HUES6 (cell line): ENCODE measurements around the gene SLMAP.

Source experiments
- H3K27ac ChIP-seq: 2 replicates; pipeline ENCODE4 v1.7.0; 2013; ENCODE audit warnings: low read depth, mild to moderate bottlenecking, low read length, inconsistent platforms
- H3K27me3 ChIP-seq: 2 replicates; pipeline ENCODE4 v1.6.1; 2013; ENCODE audit warnings: low read length; ENCODE audit not compliant: control insufficient read depth, insufficient read depth
- H3K36me3 ChIP-seq: 2 replicates; pipeline ENCODE4 v1.6.1; 2013; ENCODE audit warnings: low read length; ENCODE audit not compliant: control insufficient read depth, insufficient read depth
- H3K4me1 ChIP-seq: 2 replicates; pipeline ENCODE4 v1.6.1; 2013; ENCODE audit warnings: low read length; ENCODE audit not compliant: control insufficient read depth, insufficient read depth
- H3K4me3 ChIP-seq: 2 replicates; pipeline ENCODE4 v1.5.1; 2013; ENCODE audit warnings: low read depth, low read length
- H3K9ac ChIP-seq: one replicate; pipeline ENCODE4 v1.6.1; 2013; ENCODE audit warnings: mild to moderate bottlenecking, low read length
- H3K9me3 ChIP-seq: 2 replicates; pipeline ENCODE4 v1.6.1; 2013; ENCODE audit warnings: low read depth, low read length; ENCODE audit not compliant: control insufficient read depth, insufficient read depth

Gene SLMAP

GRCh38 chr3:57730682-57731081 is 25.4 kb upstream of the SLMAP start:
- no peaks in the 10 kb centered on the region for H3K9me3 ChIP-seq
- no peaks in the 10 kb centered on the region for H3K27me3 ChIP-seq
- no peaks in the 10 kb centered on the region for H3K4me1 ChIP-seq
- no peak overlapping the region for H3K4me3 ChIP-seq
- H3K36me3 ChIP-seq, result no peaks in the 10 kb centered on the region
- H3K9ac ChIP-seq, result no peak overlapping the region
- no peak overlapping the region for H3K27ac ChIP-seq

- Histone ChIP-seq H3K4me3 (no peak overlapping the region), H3K9me3 (no peaks in the 10 kb centered on the region), H3K4me1 (no peaks in the 10 kb centered on the region), H3K27me3 (no peaks in the 10 kb centered on the region), H3K36me3 (no peaks in the 10 kb centered on the region), H3K27ac (no peak overlapping the region), H3K9ac (no peak overlapping the region)
Measured at GRCh38 chr3:57731311-57731710, 24.8 kb upstream of the SLMAP start.

GRCh38 chr3:57733790-57734189 is 22.3 kb upstream of the SLMAP start:
- Histone ChIP-seq H3K36me3 (no peaks in the 10 kb centered on the region), H3K4me3 (no peak overlapping the region), H3K27ac (no peak overlapping the region), H3K4me1 (no peaks in the 10 kb centered on the region), H3K9ac (no peak overlapping the region), H3K27me3 (no peaks in the 10 kb centered on the region), H3K9me3 (no peaks in the 10 kb centered on the region)

GRCh38 chr3:57735405-57735804 is 20.7 kb upstream of the SLMAP start:
- Histone ChIP-seq H3K9ac (no peak overlapping the region), H3K27ac (no peak overlapping the region), H3K9me3 (no peaks in the 10 kb centered on the region), H3K36me3 (no peaks in the 10 kb centered on the region), H3K4me3 (no peak overlapping the region), H3K4me1 (no peaks in the 10 kb centered on the region), H3K27me3 (no peaks in the 10 kb centered on the region)

GRCh38 chr3:57737840-57738239 is 18.3 kb upstream of the SLMAP start:
- Histone ChIP-seq H3K9me3 (no peaks in the 10 kb centered on the region), H3K9ac (no peak overlapping the region), H3K27me3 (no peaks in the 10 kb centered on the region), H3K4me1 (no peaks in the 10 kb centered on the region), H3K4me3 (no peak overlapping the region), H3K36me3 (no peaks in the 10 kb centered on the region), H3K27ac (no peak overlapping the region)

- Histone ChIP-seq H3K4me1 (no peaks in the 10 kb centered on the region), H3K4me3 (no peak overlapping the region), H3K9ac (no peak overlapping the region), H3K36me3 (no peaks in the 10 kb centered on the region), H3K27ac (no peak overlapping the region), H3K27me3 (no peaks in the 10 kb centered on the region), H3K9me3 (no peaks in the 10 kb centered on the region)
Measured at GRCh38 chr3:57738391-57738790, 17.7 kb upstream of the SLMAP start.

- no peak overlapping the region for H3K4me3 ChIP-seq
- no peak overlapping the region for H3K9ac ChIP-seq
- no peaks in the 10 kb centered on the region for H3K9me3 ChIP-seq
- H3K27me3 ChIP-seq, result no peaks in the 10 kb centered on the region
- H3K4me1 ChIP-seq, result no peaks in the 10 kb centered on the region
- H3K36me3 ChIP-seq, result no peaks in the 10 kb centered on the region
- H3K27ac ChIP-seq, result no peak overlapping the region
Measured at GRCh38 chr3:57740027-57740426, 16.1 kb upstream of the SLMAP start.

GRCh38 chr3:57743496-57743895 is 12.6 kb upstream of the SLMAP start:
- Histone ChIP-seq H3K4me1 (no peaks in the 10 kb centered on the region), H3K27me3 (no peaks in the 10 kb centered on the region), H3K9me3 (no peaks in the 10 kb centered on the region), H3K27ac (no peak overlapping the region), H3K36me3 (no peaks in the 10 kb centered on the region), H3K9ac (no peak overlapping the region), H3K4me3 (no peak overlapping the region)

- no peaks in the 10 kb centered on the region for H3K9me3 ChIP-seq
- H3K9ac ChIP-seq, result no peak overlapping the region
- no peaks in the 10 kb centered on the region for H3K4me1 ChIP-seq
- no peak overlapping the region for H3K4me3 ChIP-seq
- no peaks in the 10 kb centered on the region for H3K27me3 ChIP-seq
- no peaks in the 10 kb centered on the region for H3K36me3 ChIP-seq
- H3K27ac ChIP-seq, result no peak overlapping the region
Measured at GRCh38 chr3:57745101-57745500, 11.0 kb upstream of the SLMAP start.

GRCh38 chr3:57746156-57747010 is 9.7 kb upstream of the SLMAP start:
- Histone ChIP-seq H3K4me1 (no peaks in the 10 kb centered on the region), H3K4me3 (no peak overlapping the region), H3K27me3 (no peaks in the 10 kb centered on the region)

GRCh38 chr3:57749542-57749941 is 6.6 kb upstream of the SLMAP start:
- H3K27me3 ChIP-seq, result no peaks in the 10 kb centered on the region
- no peak overlapping the region for H3K9ac ChIP-seq
- H3K4me3 ChIP-seq, result no peak overlapping the region
- H3K36me3 ChIP-seq, result no peaks in the 10 kb centered on the region
- no peaks in the 10 kb centered on the region for H3K4me1 ChIP-seq
- no peaks in the 10 kb centered on the region for H3K9me3 ChIP-seq
- no peak overlapping the region for H3K27ac ChIP-seq

More at GRCh38 chr3:57746156-57747010, 9.7 kb upstream of the SLMAP start:
- no peak overlapping the region for H3K27ac ChIP-seq
- no peaks in the 10 kb centered on the region for H3K36me3 ChIP-seq
- H3K9me3 ChIP-seq, result no peaks in the 10 kb centered on the region
- H3K9ac ChIP-seq, result no peak overlapping the region
